Ammon's horn (tissue), 1 donor: ENCODE data around the gene PIGR.
"Not testable (repeated sequence)": the region's sequence is repeated elsewhere in the genome, so short reads cannot be mapped to it uniquely, and the experiment has no call there.

Experiments
- DNase-seq: peaks from one replicate; pipeline ENCODE4 v3.0.0-alpha.2; 2016; ENCODE audit warnings: low spot score

PIGR gene

GRCh38 chr1:206933333-206933945 is 12.8 kb downstream of the PIGR start:
- DNase-seq = no peak

- DNase-seq = no peak
Measured at GRCh38 chr1:206932177-206932576, 14.1 kb downstream of the PIGR start.

- DNase-seq = no peak
Measured at GRCh38 chr1:206931709-206932108, 14.6 kb downstream of the PIGR start.

- peak; percentile 43 for DNase-seq
Measured at GRCh38 chr1:206930210-206930798, 16.0 kb downstream of the PIGR start.

DNA sequence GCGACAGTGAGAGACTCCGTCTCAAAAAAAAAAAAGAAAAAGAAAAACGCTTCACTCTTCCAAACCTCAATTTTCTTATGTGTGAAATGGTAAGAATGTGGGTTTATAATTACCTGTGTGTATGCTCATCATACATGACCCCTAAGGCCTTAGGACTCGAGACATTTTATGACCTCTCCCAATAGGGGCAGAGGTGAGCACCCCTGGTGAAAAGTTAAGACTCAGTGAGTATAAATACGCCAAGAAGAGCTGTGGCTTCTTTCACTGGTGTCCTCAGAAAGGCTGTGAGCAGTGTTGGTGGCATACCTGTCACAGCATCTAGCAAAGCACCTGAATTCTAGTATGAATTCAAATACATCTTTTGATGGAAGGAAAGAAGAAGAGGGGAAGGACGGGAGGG is 16.7 kb downstream of the PIGR start:
- DNase-seq = no peak

DNA sequence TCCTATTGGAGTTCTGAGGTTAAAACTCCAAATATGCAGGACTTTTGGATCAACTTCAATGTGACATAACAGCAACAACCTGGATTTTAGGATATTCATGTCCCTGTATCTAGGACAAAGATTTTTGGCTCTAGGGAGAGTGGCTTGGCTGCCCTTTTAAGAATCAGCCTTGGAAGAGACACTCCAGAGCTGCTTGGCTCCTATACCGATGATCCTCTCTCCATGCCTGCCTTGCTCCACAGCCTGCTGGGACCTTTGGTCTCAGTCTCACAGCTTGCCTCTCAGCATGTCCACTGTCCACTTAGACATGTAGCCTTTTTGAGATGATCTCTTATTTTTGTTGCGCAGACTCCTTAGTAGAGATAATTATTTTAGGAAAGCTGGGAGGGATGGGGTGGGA is 20.0 kb downstream of the PIGR start:
- DNase-seq = no peak

DNA sequence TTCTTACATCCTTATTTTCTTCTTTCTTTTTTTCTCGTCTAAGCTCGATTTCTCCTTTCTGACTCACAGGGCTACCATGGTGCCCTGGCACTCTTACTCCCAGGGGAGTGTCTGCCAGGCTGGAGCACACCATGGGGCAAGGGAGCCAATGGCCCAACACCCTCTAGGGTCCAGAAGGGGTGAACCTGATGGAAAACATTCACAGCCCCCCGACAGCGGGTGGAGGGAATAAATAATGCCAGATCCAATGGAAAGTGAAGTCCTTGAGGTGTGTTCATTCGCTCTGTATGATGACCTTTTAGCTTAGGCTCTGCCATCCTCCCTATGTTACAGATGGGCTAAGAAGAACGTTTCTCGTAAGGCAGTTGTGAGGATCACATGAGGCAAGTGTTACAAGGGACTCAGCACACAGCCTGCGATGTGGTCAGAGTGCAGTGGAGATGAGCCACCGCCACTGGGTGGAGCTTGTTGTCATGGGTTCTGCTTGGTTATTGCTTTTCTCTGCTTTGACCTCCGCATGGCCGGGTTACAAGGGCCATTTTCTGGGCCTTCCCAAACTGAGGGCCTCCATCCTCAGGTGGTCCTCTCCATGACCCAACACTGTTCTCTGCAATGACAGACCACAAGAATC is 21.0 kb downstream of the PIGR start:
- peak; percentile 46 for DNase-seq

GRCh38 chr1:206924592-206925105 is 21.6 kb downstream of the PIGR start:
- no peak for DNase-seq

DNA sequence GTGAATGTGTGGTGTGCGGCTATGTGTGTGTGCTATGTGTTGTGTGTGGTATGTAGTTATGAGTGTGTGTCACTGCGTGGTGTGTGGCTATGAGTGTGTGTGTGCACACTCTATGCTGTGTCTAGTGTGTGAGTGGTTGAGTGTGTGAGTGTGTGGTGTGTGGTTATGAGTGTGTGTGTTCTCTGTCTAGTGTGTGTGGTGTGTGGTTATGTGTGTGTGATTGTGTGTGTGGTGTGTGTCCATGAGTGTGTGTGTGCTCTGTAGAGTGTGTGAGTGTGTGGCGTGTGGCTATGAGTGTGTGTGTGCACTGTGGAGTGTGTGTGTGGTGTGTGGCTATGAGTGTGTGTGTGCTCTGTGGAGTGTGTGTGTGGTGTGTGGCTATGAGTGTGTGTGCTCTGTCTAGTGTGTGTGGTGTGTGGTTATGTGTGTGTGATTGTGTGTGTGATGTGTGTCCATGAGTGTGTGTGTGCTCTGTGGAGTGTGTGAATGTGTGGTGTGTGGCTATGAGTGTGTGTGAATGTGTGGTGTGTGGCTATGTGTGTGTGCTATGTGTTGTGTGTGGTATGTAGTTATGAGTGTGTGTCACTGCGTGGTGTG is 22.2 kb downstream of the PIGR start:
- not testable (repeated sequence) for DNase-seq

GRCh38 chr1:206923009-206923960 is 23.0 kb downstream of the PIGR start:
- no peak for DNase-seq

- no peak for DNase-seq
Measured at GRCh38 chr1:206922524-206922923, 23.7 kb downstream of the PIGR start.

DNA sequence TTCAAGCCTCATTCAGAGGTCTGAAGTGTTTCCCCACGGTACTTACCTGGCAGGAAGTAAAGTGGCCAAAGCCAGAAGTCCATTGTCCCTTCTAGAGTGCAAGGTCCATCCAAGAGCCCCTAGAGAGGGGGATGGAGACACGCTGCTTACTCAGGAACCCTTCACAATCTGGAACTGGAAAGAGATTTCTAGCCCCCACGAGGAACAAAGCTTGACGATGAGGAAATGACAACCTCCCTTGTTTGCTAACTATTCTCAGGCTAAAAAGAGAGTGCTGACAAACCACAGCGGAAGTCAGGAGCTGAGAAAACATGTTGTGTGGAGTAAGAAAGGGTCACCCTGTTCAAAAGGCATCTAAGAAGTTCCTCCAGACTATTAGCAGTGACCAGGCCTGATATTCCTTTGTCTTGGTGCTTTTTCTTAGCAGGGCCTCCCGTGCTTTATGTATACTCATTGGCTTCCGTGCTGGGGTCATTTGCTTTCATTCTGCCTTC is 24.4 kb downstream of the PIGR start, which contains the start of gene FCMR:
Gene FCMR (minus strand): TSS at position 170 of the 494 bp plus-strand sequence. CDS start 87 bp downstream, at position 83.
- peak; percentile 73 for DNase-seq

GRCh38 chr1:206918076-206918475 is 28.2 kb downstream of the PIGR start:
- no peak for DNase-seq

DNA sequence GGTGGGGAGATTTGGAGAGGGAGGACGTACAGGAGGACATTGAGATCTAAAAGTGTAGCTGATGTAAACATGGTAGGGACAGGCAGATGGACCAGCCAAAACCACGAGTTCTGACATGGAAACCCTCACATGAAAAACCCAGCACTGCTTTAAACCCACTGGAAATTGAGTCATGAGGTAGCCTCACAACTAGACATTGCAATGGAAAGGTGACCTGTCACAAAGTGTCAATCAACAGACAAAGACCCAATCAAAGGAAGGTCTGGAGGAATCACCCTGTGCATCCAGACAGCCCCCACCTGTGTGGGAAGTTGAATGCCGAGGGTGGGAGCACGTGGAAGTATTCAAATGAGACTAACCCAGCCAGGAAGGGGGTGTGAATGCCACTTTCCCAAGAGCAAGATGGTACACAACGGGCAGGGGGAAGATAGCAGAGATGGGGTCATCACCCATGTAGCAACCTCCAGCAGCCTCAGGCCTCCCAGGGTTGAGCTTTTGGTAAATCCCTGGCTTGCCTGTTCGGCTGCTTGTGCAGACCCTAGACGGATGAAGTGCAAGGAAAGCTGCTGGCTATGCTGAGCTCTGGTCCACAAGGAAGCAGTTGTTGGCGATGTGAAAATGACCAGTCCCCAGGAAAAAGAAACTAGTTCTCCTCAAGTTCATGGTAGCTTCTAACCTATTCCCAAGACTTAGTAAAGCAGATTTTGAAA is 30.1 kb downstream of the PIGR start:
- no peak for DNase-seq

- DNase-seq = no peak
Measured at GRCh38 chr1:206915030-206915735, 31.1 kb downstream of the PIGR start.

DNA sequence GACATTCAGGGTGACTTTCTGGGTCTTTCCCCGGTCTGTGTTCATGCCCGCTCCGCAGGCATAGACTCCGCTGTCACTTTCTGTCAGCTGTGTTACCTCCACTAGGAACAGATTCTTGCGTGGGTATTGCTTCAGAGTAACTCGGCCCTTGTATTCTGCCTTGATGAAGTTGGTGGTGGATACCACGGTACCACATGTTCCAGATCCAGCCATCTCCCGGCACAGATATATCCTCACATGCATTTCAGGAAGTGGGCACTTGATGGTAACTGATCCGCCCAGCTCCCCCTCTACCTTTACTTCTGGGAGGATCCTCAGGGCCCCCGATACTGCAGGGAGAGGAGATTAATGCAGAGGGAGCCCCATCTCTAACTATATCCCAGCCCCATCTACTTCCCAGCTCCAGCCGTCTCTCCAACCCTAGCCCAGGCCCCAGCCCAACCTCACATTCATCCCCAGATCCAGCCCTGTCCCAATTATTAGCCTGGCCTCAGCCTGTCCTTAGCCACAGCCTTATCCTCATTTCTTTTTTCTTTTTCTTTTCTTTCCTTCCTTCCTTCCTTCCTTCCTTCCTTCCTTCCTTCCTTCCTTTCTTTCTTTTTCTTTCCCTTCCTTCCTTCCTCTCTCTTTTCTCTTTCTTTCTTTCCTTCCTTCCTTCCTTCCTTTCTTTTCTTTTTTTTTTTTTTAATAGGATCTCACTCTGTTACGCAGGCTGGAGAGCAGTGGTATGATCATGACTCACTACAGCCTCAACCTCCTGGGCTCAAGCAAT is 32.3 kb downstream of the PIGR start:
- DNase-seq = no peak

- peak; percentile 90 for DNase-seq
Measured at GRCh38 chr1:206912445-206913095, 33.7 kb downstream of the PIGR start.

DNA sequence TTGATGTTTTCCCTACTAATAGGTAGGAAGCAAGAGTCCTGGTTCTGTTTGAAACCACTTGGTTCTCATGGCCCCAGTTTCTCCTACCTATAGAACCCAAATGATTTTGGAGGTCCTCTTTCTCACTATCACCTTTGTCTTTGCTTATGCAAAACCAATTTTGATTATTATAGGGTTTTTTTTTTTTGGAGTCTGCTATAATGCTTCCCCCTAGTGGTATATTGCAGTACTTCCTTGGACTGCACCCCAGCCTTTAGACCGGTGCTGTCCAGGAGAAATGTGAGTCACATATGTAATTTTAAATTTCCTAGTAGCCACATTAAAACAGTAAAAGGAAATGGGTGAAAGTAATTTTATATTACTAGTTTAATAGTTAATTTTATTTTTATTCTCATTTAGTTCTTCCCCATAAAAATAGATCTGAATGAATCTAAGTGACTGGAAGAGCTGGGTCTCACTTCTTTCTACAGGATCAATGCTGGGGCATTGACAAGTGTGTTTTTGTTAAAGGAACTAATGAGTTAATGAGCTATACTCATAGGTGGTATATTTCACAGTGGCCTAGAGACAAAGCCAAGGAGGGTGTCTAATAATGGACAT is 35.1 kb downstream of the PIGR start:
- DNase-seq = peak; percentile 33
